Breast epithelium (tissue), 4 donors: ENCODE results near the gene SLC39A11. TPM values are rescaled to one million over a fixed set of nuclear protein-coding genes. Genes with fewer than 3 reads are reported as not detected.

ENCODE experiments used
- DNase-seq, 2 donors: peaks; one replicate each; pipeline ENCODE4 v3.0.0-alpha.2; 2019; ENCODE audit warnings: low spot score in 2 of 2
- H3K27ac ChIP-seq, 2 donors: fragments of 200-600 bp; sonication (generic) in 1 of 2; one replicate each; pipeline ENCODE4 v1.5.1; 2016 to 2019; ENCODE audit warnings: mild to moderate bottlenecking in 1 of 2
- H3K27me3 ChIP-seq, 2 donors: fragments of 200-600 bp; sonication (generic) in 1 of 2; one replicate each; pipeline versions ENCODE4 v1.5.1 to v1.6.0; 2017 to 2019; ENCODE audit warnings: control low read depth in 1 of 2, mild to moderate bottlenecking in 1 of 2
- H3K36me3 ChIP-seq: fragments of 200-600 bp; one replicate; pipeline ENCODE4 v1.5.1; 2019
- H3K4me1 ChIP-seq, 2 donors: fragments of 200-600 bp; sonication (generic); one replicate each; pipeline ENCODE4 v1.5.1; 2016 to 2019; ENCODE audit warnings: control low read depth in 1 of 2
- H3K4me3 ChIP-seq, 3 donors: fragments of 200-600 bp; sonication (generic); 1 replicate in 2 of 3; 2 replicates in 1 of 3; pipeline ENCODE4 v1.5.1; 2016 to 2019; ENCODE audit warnings: mild to moderate bottlenecking in 3 of 3, moderate library complexity in 2 of 3
- H3K9me3 ChIP-seq, 2 donors: fragments of 200-600 bp; sonication (generic) in 1 of 2; one replicate each; pipeline ENCODE4 v1.5.1; 2016 to 2019; ENCODE audit warnings: control low read depth in 1 of 2
- POLR2A ChIP-seq: fragments of 450-650 bp; IDR thresholded peaks from one replicate; pipeline ENCODE4 v1.6.1; 2016; ENCODE audit warnings: antibody characterized with exemption, mild to moderate bottlenecking, moderate library complexity
- POLR2AphosphoS5 ChIP-seq, 3 donors: sonication (generic); formaldehyde crosslinking; IDR thresholded peaks; one replicate each; pipeline ENCODE4 v1.6.1; 2017; ENCODE audit warnings: antibody characterized with exemption in 3 of 3
- intact Hi-C: fragments of 100-400 bp; cut with DNase I; formaldehyde crosslinking; loops from one replicate; pipeline ENCODE4 v1.15.1; 2023; ENCODE audit warnings: low total_unique reads
- total RNA-seq, 3 donors: library from RNA; depleted of rRNA; stranded (reverse); fragments of >200 nt; gene quantifications; one replicate each; pipeline ENCODE4 v1.1.0, GENCODE V29; 2016
- TF ChIP-seq, protein P1 (sequence below), 3 donors: fragments of 450-650 bp; IDR thresholded peaks; one replicate each; pipeline ENCODE4 v1.5.1; 2016 to 2017; ENCODE audit warnings: antibody characterized with exemption in 3 of 3, mild to moderate bottlenecking in 3 of 3, moderate library complexity in 3 of 3

SLC39A11 gene
- total RNA-seq, 3 donors from 2014 or later = 31.8 to 54.6 (median 47.0) TPM

DNA sequence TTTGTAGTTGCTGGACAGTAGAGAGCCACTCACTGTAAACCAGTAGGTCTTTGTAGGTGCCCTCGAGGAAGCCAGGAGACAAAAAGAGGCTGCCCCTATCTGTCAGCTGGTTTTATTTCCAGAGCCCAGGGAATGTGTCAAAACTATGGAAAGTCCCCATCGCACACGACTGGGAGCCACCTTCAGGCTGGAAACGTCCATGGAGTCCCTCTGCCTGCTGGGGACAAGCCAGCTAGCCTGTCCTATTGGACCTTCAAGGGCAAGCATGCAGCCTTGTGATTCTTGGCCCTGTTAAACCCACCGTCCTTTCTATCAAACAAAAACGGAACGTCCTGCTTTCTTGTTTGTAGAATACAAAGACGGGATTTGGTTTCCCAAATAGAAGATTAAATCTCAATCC is 289.8 kb downstream of the SLC39A11 start:
- H3K27me3 ChIP-seq = no peaks in the 10 kb centered on the region
- H3K9me3 ChIP-seq = peaks cover 24 to 31% of the 10 kb centered on the region in 2 donors
- H3K4me1 ChIP-seq = no peaks in the 10 kb centered on the region
- no peaks in the 10 kb centered on the region for H3K36me3 ChIP-seq
- no peak overlapping the region for H3K4me3 ChIP-seq
- no peak for DNase-seq
- H3K27ac ChIP-seq = no peak overlapping the region
- intact Hi-C loops = no loop called here
- no peak for TF ChIP-seq POLR2A
- TF ChIP-seq, protein P1, sequence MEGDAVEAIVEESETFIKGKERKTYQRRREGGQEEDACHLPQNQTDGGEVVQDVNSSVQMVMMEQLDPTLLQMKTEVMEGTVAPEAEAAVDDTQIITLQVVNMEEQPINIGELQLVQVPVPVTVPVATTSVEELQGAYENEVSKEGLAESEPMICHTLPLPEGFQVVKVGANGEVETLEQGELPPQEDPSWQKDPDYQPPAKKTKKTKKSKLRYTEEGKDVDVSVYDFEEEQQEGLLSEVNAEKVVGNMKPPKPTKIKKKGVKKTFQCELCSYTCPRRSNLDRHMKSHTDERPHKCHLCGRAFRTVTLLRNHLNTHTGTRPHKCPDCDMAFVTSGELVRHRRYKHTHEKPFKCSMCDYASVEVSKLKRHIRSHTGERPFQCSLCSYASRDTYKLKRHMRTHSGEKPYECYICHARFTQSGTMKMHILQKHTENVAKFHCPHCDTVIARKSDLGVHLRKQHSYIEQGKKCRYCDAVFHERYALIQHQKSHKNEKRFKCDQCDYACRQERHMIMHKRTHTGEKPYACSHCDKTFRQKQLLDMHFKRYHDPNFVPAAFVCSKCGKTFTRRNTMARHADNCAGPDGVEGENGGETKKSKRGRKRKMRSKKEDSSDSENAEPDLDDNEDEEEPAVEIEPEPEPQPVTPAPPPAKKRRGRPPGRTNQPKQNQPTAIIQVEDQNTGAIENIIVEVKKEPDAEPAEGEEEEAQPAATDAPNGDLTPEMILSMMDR (IDR thresholded peaks at IDR 0.05) = no peak
- TF ChIP-seq POLR2AphosphoS5 (IDR thresholded peaks at IDR 0.05) = no peak

DNA sequence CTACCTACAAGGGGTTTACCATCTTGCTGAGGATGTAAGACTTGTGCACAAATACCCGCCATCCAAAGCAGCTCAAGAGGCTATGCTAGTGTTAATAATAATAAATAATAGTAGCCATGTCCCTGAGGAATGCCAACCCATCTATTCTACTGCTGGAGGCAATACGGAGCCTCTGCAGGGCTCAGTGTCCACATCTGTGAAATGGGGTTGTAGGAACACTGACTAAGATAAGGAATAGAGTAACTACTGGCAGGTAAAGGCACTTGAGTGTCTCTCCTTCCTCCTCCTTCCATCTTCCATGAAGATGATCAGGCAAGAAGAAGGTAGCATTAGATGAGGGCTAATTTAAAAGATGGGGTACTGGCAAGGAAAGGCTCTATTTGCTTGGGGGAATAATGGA is 295.3 kb downstream of the SLC39A11 start:
- no peak for TF ChIP-seq POLR2AphosphoS5 (IDR thresholded peaks at IDR 0.05)
- TF ChIP-seq, protein P1 (IDR thresholded peaks at IDR 0.05) = no peak
- no peak for TF ChIP-seq POLR2A
- intact Hi-C loops = no loop called here
- Histone ChIP-seq H3K27ac (no peak overlapping the region), H3K27me3 (no peaks in the 10 kb centered on the region), H3K4me1 (no peaks in the 10 kb centered on the region), H3K9me3 (peaks cover 39 to 42% of the 10 kb centered on the region in 2 donors), H3K36me3 (no peaks in the 10 kb centered on the region), H3K4me3 (no peak overlapping the region)
- no peak for DNase-seq

DNA sequence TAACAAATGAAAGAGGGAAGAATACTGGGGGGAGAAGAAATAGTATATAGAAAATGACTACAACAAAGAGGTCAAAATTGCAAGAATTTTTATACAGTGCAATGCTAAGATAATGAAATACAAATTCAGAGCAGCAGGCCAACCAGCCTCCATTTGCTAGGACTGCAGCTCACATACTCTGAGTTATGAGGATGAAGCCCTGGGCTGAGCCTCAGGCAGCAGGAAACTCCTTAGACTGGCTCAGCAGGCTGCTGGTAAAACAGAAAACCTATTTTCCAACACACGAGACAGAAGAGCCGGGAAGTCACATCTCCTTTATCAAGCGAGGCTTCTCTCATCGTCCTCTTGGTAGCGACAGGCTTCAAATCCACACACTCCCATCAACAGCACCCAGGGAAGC is 296.5 kb downstream of the SLC39A11 start:
- Histone ChIP-seq H3K36me3 (no peaks in the 10 kb centered on the region), H3K4me3 (no peak overlapping the region), H3K27ac (no peak overlapping the region), H3K4me1 (no peaks in the 10 kb centered on the region), H3K27me3 (no peaks in the 10 kb centered on the region), H3K9me3 (peaks cover 34 to 36% of the 10 kb centered on the region in 2 donors)
- intact Hi-C loops = no loop called here
- no peak for DNase-seq
- no peak for TF ChIP-seq POLR2A
- TF ChIP-seq, protein P1 (IDR thresholded peaks at IDR 0.05) = no peak
- TF ChIP-seq POLR2AphosphoS5 (IDR thresholded peaks at IDR 0.05) = no peak

DNA sequence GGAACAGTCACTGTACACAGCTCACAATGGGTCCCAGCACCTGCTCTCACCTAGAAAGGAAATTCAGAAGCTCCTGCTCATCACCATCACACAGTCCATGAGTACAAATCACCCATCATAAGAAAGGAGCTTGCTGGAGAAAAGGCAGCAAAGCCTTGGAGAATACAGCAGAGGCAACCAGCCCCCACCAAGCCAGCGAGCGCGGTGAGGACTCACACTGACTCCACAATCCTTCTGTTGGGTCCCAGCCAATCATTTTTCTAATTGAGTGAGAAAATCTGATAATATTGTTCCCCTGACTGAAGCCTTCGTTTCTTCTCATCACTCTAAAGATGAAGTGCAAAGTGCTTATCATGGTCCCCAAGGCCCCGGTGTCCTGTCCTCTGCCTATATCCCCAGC is 298.3 kb downstream of the SLC39A11 start:
- no peak for TF ChIP-seq POLR2AphosphoS5 (IDR thresholded peaks at IDR 0.05)
- no peak for TF ChIP-seq POLR2A
- TF ChIP-seq, protein P1 (IDR thresholded peaks at IDR 0.05) = no peak
- Histone ChIP-seq H3K36me3 (no peaks in the 10 kb centered on the region), H3K27me3 (no peaks in the 10 kb centered on the region), H3K27ac (no peak overlapping the region), H3K4me1 (no peaks in the 10 kb centered on the region), H3K9me3 (peaks cover 16 to 20% of the 10 kb centered on the region in 2 donors), H3K4me3 (no peak overlapping the region)
- DNase-seq = no peak
- intact Hi-C loops = no loop called here

DNA sequence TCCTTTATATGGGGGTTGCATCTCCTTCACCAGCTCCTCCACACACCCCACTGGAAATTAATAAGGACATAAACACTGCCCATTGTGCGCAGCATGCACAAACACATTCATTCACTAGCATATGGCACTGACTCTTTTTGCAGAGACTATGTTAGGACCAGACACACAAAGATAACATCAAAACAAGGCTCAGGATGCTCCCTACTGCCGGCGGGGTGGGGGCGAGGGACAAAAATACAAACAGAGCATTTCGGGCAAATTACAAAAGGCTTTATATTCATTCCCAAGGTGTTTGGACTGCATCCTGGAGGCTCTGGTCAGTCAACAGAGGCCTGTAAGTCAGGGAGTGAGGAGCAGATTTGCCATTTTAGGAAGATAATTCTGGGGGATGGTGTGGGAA is 299.7 kb downstream of the SLC39A11 start:
- TF ChIP-seq, protein P1 (IDR thresholded peaks at IDR 0.05) = no peak
- TF ChIP-seq POLR2A (no peak), POLR2AphosphoS5 (IDR thresholded peaks at IDR 0.05) (no peak)
- Histone ChIP-seq H3K27me3 (no peaks in the 10 kb centered on the region), H3K4me3 (no peak overlapping the region), H3K36me3 (no peaks in the 10 kb centered on the region), H3K4me1 (no peaks in the 10 kb centered on the region), H3K27ac (no peak overlapping the region), H3K9me3 (peaks cover 8 to 20% of the 10 kb centered on the region in 2 donors)
- no peak for DNase-seq
- intact Hi-C loops = no loop called here
